Measurements from ENCODE around the gene FLYWCH1.

FLYWCH1 gene

GRCh38 chr16:2955438-2955778 is 43.7 kb downstream of the FLYWCH1 start:
- DNase-seq = no peak

- DNase-seq = no peak
Measured at GRCh38 chr16:2955779-2956578, 44.2 kb downstream of the FLYWCH1 start.

- DNase-seq = no peak
Measured at GRCh38 chr16:2956579-2956956, 44.8 kb downstream of the FLYWCH1 start.

- DNase-seq = no peak
Measured at GRCh38 chr16:2959206-2959605, 47.5 kb downstream of the FLYWCH1 start.

- no peak for DNase-seq
Measured at GRCh38 chr16:2960183-2961010, 48.7 kb downstream of the FLYWCH1 start.

GRCh38 chr16:2962334-2963073 is 50.8 kb downstream of the FLYWCH1 start:
- no peak for DNase-seq

GRCh38 chr16:2963074-2963722 is 51.5 kb downstream of the FLYWCH1 start:
- no peak for DNase-seq

- peak; percentile 63 for DNase-seq
Measured at GRCh38 chr16:2963723-2964474, 52.2 kb downstream of the FLYWCH1 start, which contains the start of gene KREMEN2. Gene KREMEN2, plus strand, starts transcription at chr16:2964275. Its CDS starts 246 bp downstream, at chr16:2964521.

- peak; percentile 86 for DNase-seq
Measured at GRCh38 chr16:2964475-2965336, 53.0 kb downstream of the FLYWCH1 start.

GRCh38 chr16:2966043-2966807 is 54.5 kb downstream of the FLYWCH1 start:
- DNase-seq = no peak

- DNase-seq = no peak
Measured at GRCh38 chr16:2966808-2967191, 55.1 kb downstream of the FLYWCH1 start.

GRCh38 chr16:2967211-2967631 is 55.5 kb downstream of the FLYWCH1 start:
- no peak for DNase-seq

- no peak for DNase-seq
Measured at GRCh38 chr16:2967721-2968161, 56.0 kb downstream of the FLYWCH1 start.

- DNase-seq = peak; percentile 32
Measured at GRCh38 chr16:2968368-2968737, 56.6 kb downstream of the FLYWCH1 start.

GRCh38 chr16:2968738-2969544 is 57.2 kb downstream of the FLYWCH1 start, which contains the start of gene PAQR4:
Gene PAQR4, plus strand, starts transcription at chr16:2969348. Its CDS starts 327 bp downstream, at chr16:2969675.
- DNase-seq = peak; percentile 87

- DNase-seq = peak; percentile 56
Measured at GRCh38 chr16:2969545-2970521, 58.1 kb downstream of the FLYWCH1 start.

GRCh38 chr16:2970563-2970962 is 58.8 kb downstream of the FLYWCH1 start:
- no peak for DNase-seq
